K562 (cell line): ENCODE data around the gene TMEM209. TPM values are rescaled to one million over a fixed set of nuclear protein-coding genes. Genes with fewer than 3 reads are reported as not detected.
A peak's percentile ranks its signal among the peaks of the same experiment; 100 is the strongest.

Experiments used
- EGR1 ChIP-seq: fragments of 450-650 bp; conservative IDR thresholded peaks from 2 replicates; pipeline ENCODE4 v1.6.1; 2017; ENCODE audit warnings: mild to moderate bottlenecking
- ELK3 ChIP-seq: fragments of 450-650 bp; formaldehyde crosslinking; IDR thresholded peaks from 2 replicates; pipeline ENCODE4 v1.4.0; 2020; ENCODE audit warnings: mild to moderate bottlenecking
- EP400 ChIP-seq: fragments of 450-650 bp; IDR thresholded peaks from 2 replicates; pipeline ENCODE4 v1.6.1; 2017; ENCODE audit warnings: antibody characterized with exemption, mild to moderate bottlenecking, moderate library complexity
- FOXK1 ChIP-seq: sonication (generic); formaldehyde crosslinking; IDR thresholded peaks from 2 replicates; pipeline ENCODE4 v1.8.0; 2022; ENCODE audit warnings: missing genetic modification reagents, mild to moderate bottlenecking, borderline replicate concordance
- HOMEZ ChIP-seq: fragments of 250-450 bp; sonication (Bioruptor Pico); IDR thresholded peaks from 2 replicates; pipeline ENCODE4 v1.4.0; 2020; ENCODE audit warnings: mild to moderate bottlenecking, moderate library complexity
- HSF4 ChIP-seq: fragments of 250-450 bp; sonication (Bioruptor Pico); IDR thresholded peaks from 2 replicates; pipeline ENCODE4 v2.1.2; 2022; ENCODE audit warnings: mild to moderate bottlenecking, moderate library complexity, borderline replicate concordance
- JUN ChIP-seq, 2 experiments: sonication (generic) in 1 of 2; formaldehyde crosslinking in 1 of 2; IDR thresholded peaks; 2 replicates each; pipeline versions ENCODE4 v1.6.1 to v1.8.0; 2012 to 2022; ENCODE audit warnings: borderline replicate concordance in 2 of 2, mild to moderate bottlenecking in 2 of 2, improper control_type of control experiment in 1 of 2, low read depth in 1 of 2, low read length in 1 of 2, missing genetic modification reagents in 1 of 2
- KAT2B ChIP-seq: IDR thresholded peaks from one replicate; pipeline ENCODE4 v1.6.1; 2012; ENCODE audit warnings: low read depth, mild to moderate bottlenecking, control low read depth, inconsistent platforms, low read length, moderate library complexity
- KLF6 ChIP-seq: fragments of 250-450 bp; sonication (Bioruptor Pico); IDR thresholded peaks from 2 replicates; pipeline ENCODE4 v1.4.0; 2020; ENCODE audit warnings: mild to moderate bottlenecking, moderate library complexity, borderline replicate concordance
- MAFF ChIP-seq: IDR thresholded peaks from 2 replicates; pipeline ENCODE4 v1.6.1; 2012; ENCODE audit warnings: low read length, improper control_type of control experiment
- MLX ChIP-seq, 2 experiments: fragments of 450-650 bp in 1 of 2; sonication (generic) in 1 of 2; formaldehyde crosslinking; conservative IDR thresholded peaks; 2 replicates each; pipeline versions ENCODE4 v1.4.0 to v1.8.1; 2020 to 2022; ENCODE audit warnings: mild to moderate bottlenecking in 1 of 2, missing genetic modification reagents in 1 of 2
- MYC ChIP-seq, 2 experiments: fragments of 250-450 bp in 1 of 2; sonication (Bioruptor Pico) in 1 of 2; IDR thresholded peaks; 2 replicates each; pipeline versions ENCODE4 v1.5.1 to v1.6.1; 2012 to 2021; ENCODE audit warnings: low read depth in 2 of 2, borderline replicate concordance in 1 of 2, improper control_type of control experiment in 1 of 2, low read length in 1 of 2, mild to moderate bottlenecking in 1 of 2, moderate library complexity in 1 of 2
- NEUROD1 ChIP-seq: fragments of 150-350 bp; IDR thresholded peaks from 2 replicates; pipeline ENCODE4 v1.6.1; 2014; ENCODE audit warnings: borderline replicate concordance, low read length, low read depth; ENCODE audit not compliant: partially characterized antibody
- NONO ChIP-seq, 2 experiments: fragments of 200-400 bp in 1 of 2; fragments of 450-650 bp in 1 of 2; formaldehyde crosslinking in 1 of 2; IDR thresholded peaks; 2 replicates each; pipeline ENCODE4 v1.6.1; 2017; ENCODE audit warnings: low read depth in 2 of 2, mild to moderate bottlenecking in 2 of 2, moderate library complexity in 2 of 2, low read length in 1 of 2
- NR4A1 ChIP-seq, 2 experiments: fragments of 250-450 bp in 1 of 2; fragments of 450-650 bp in 1 of 2; sonication (Bioruptor Pico) in 1 of 2; IDR thresholded peaks; 2 replicates each; pipeline versions ENCODE4 v1.4.0 to v1.6.1; 2016 to 2020; ENCODE audit warnings: mild to moderate bottlenecking in 2 of 2, missing compliant biosample characterization in 1 of 2, missing genetic modification characterization in 1 of 2, moderate library complexity in 1 of 2
- POLR3G ChIP-seq: IDR thresholded peaks from 2 replicates; pipeline ENCODE4 v1.6.1; 2011; ENCODE audit not compliant: insufficient read length, insufficient replicate concordance; ENCODE audit errors: extremely low read depth
- RFX1 ChIP-seq: fragments of 450-650 bp; IDR thresholded peaks from 2 replicates; pipeline ENCODE4 v1.6.1; 2016; ENCODE audit warnings: mild to moderate bottlenecking, moderate library complexity
- RFX7 ChIP-seq: fragments of 250-450 bp; sonication (Bioruptor Pico); IDR thresholded peaks from 2 replicates; pipeline ENCODE4 v1.5.1; 2021; ENCODE audit warnings: mild to moderate bottlenecking
- SMARCA4 ChIP-seq: fragments of 450-650 bp; IDR thresholded peaks from 2 replicates; pipeline ENCODE4 v1.6.1; 2016
- SNRNP70 ChIP-seq: fragments of 200-400 bp; formaldehyde crosslinking; optimal IDR thresholded peaks from 2 replicates; pipeline ENCODE3; 2017; ENCODE audit warnings: low read depth, low read length
- STAT5B ChIP-seq: fragments of 250-450 bp; sonication (Bioruptor Pico); IDR thresholded peaks from 2 replicates; pipeline ENCODE4 v1.8.0; 2021; ENCODE audit warnings: mild to moderate bottlenecking, inconsistent platforms
- TCF7L2 ChIP-seq: fragments of 150-350 bp; IDR thresholded peaks from 2 replicates; pipeline ENCODE4 v1.6.1; 2016; ENCODE audit warnings: low read depth, mild to moderate bottlenecking, low read length, moderate library complexity
- ZNF143 ChIP-seq: sonication (generic); formaldehyde crosslinking; IDR thresholded peaks from 2 replicates; pipeline ENCODE4 v1.9.0; 2022; ENCODE audit warnings: mild to moderate bottlenecking, missing genetic modification reagents
- ZNF24 ChIP-seq: fragments of 450-650 bp; IDR thresholded peaks from 2 replicates; pipeline ENCODE4 v1.6.1; 2016
- ZNF384 ChIP-seq: IDR thresholded peaks from 2 replicates; pipeline ENCODE4 v1.6.1; 2012; ENCODE audit warnings: low read depth, low read length, improper control_type of control experiment
- polyA plus RNA-seq, 8 experiments: library from polyadenylated mRNA; depleted of rRNA in 4 of 8; stranded (reverse) in 5 of 8; unstranded in 3 of 8; fragments of >200 nt; fragmentation: Nextera tagmentation in 2 of 8; fragmentation: Illumina TruSeq in 1 of 8; extraction: Ambion mirVana in 2 of 8; extraction: Trizol in 1 of 8; gene quantifications; 2 replicates each; pipeline versions ENCODE4 v1.2.1 to v1.2.3, GENCODE V29; 2011 to 2014; ENCODE audit warnings: inconsistent platforms in 1 of 8, missing spikeins in 1 of 8
- total RNA-seq, 7 experiments: library from RNA; depleted of rRNA in 6 of 7; stranded (reverse); fragments of >200 nt in 6 of 7; fragmentation: Illumina TruSeq in 2 of 7; extraction: Trizol in 2 of 7; gene quantifications; 2 replicates each; pipeline versions ENCODE4 v1.2.1 to v1.2.3, GENCODE V29; 2011 to 2021; ENCODE audit warnings: low replicate concordance in 1 of 7

Gene TMEM209
- total and polyA plus RNA-seq, 9 of the 15 experiments (the other 6 are each of a cell fraction or from before 2014, with no cell fraction given) = 36.8 to 116 (median 76.6) TPM

GRCh38 chr7:130141161-130141883, 63.9 kb downstream of the TMEM209 start (continued):
- TF ChIP-seq SMARCA4 (0 out of 2 replicates have a peak, but pooled peaks have one; percentile 19), KLF6 (CRISPR knock-in tag) (no peak), ELK3 (CRISPR knock-in tag) (no peak), MYC (IDR thresholded peaks at IDR 0.05; ENCODE audit: low read depth, low read length) (peak; percentile 37; the same call in 1 of the 2 replicates), MYC (CRISPR knock-in tag; IDR thresholded peaks at IDR 0.05; ENCODE audit: borderline replicate concordance, low read depth) (0 out of 2 replicates have a peak, but pooled peaks have one; percentile 52), MAFF (no peak), SNRNP70 (no peak), HSF4 (CRISPR knock-in tag) (no peak), RFX7 (CRISPR knock-in tag) (no peak), EP400 (peak; percentile 77; the same call in 1 of the 2 replicates), NR4A1 (CRISPR knock-in tag; IDR thresholded peaks at IDR 0.05) (no peak), NR4A1 (tag; IDR thresholded peaks at IDR 0.05) (peak; percentile 87), MLX (CRISPR knock-in tag; conservative IDR thresholded peaks at IDR 0.05) (no peak), FOXK1 (CRISPR knock-in tag) (peak; percentile 66; the same call in 1 of the 2 replicates), STAT5B (CRISPR knock-in tag) (no peak), HOMEZ (CRISPR knock-in tag) (no peak), NEUROD1 (peak; percentile 25), RFX1 (peak; percentile 98), JUN (IDR thresholded peaks at IDR 0.05; ENCODE audit: borderline replicate concordance, low read depth, low read length) (no peak), JUN (CRISPR knock-in tag; IDR thresholded peaks at IDR 0.05; ENCODE audit: borderline replicate concordance) (peak; percentile 90), POLR3G (no peak), EGR1 (peak; percentile 68), ZNF24 (no peak), NONO (IDR thresholded peaks at IDR 0.05; ENCODE audit: low read depth in 2 of 2, low read length in 1 of 2) (0 out of 4 replicates have a peak, but pooled peaks of 1 of the 2 experiments have one; percentile 23), TCF7L2 (no peak), ZNF143 (CRISPR knock-in tag) (peak; percentile 49; the same call in 1 of the 2 replicates), ZNF384 (no peak), KAT2B (peak; percentile 98)
